ENCODE results near the gene MMP24. TPM values are rescaled to one million over a fixed set of nuclear protein-coding genes. Genes with fewer than 3 reads are reported as not detected.

The MMP24 gene
- total RNA-seq, 1 experiment from 2014 or later, result 0.91 TPM

GRCh38 chr20:35279040-35279439 lies 52.5 kb downstream of the MMP24 start:
- POLR2A ChIA-PET (ENCODE audit: unreplicated experiment), result interaction anchor here (1.2 kb wide), 1 partner anchor 27 kb away, joined by 5 read pairs; no protein-coding TSS in a partner anchor
- CTCF ChIA-PET, result interaction anchor here (0.5 kb wide), 1 partner anchor 160 kb away, joined by 7 read pairs; no protein-coding TSS in a partner anchor
- H3K9ac ChIP-seq (ENCODE audit: low read length), result no peak overlapping the region
- ATAC-seq (no peak), DNase-seq (no peak)
- peaks cover 7% of the 10 kb centered on the region; the same call in 1 of the 2 replicates for H4K20me1 ChIP-seq (ENCODE audit: low read length)
- BruUV-seq (replicated peaks), result no TSS peak
- H3K4me3 ChIP-seq (ENCODE audit: low read length), result no peak overlapping the region
- H3K4me1 ChIP-seq (ENCODE audit: insufficient read depth, low read length), result peaks cover 20% of the 10 kb centered on the region
- TF ChIP-seq EZH2 (IDR thresholded peaks at IDR 0.05; ENCODE audit: low read length, unreplicated experiment) (no peak), EZH2phosphoT487 (IDR thresholded peaks at IDR 0.05; ENCODE audit: borderline replicate concordance, low read length) (no peak), CTCF (conservative IDR thresholded peaks at IDR 0.05; ENCODE audit: low read depth, low read length) (no peak)
- no peak overlapping the region for H3K4me2 ChIP-seq (ENCODE audit: low read length)
- no peak overlapping the region for H3K27ac ChIP-seq (ENCODE audit: low read length)
- peaks cover 20% of the 10 kb centered on the region for H3F3A ChIP-seq (ENCODE audit: low read length, unreplicated experiment)
- intact Hi-C loops (cut with micrococcal nuclease), result no loop called here
- no peak overlapping the region for H2AFZ ChIP-seq (ENCODE audit: low read length)
- H3K9me3 ChIP-seq (ENCODE audit: low read length), result no peaks in the 10 kb centered on the region
- peaks cover 41% of the 10 kb centered on the region for H3K36me3 ChIP-seq (ENCODE audit: low read depth, low read length)
- no peaks in the 10 kb centered on the region for H3K27me3 ChIP-seq (ENCODE audit: low read length)
- H3K9me2 ChIP-seq (replicated peaks; ENCODE audit: low read length), result no peaks in the 10 kb centered on the region
- H3K79me2 ChIP-seq (ENCODE audit: low read length), result peaks cover 48% of the 10 kb centered on the region

GRCh38 chr20:35279533-35280174 lies 53.2 kb downstream of the MMP24 start:
- Histone ChIP-seq H3K4me2 (ENCODE audit: low read length) (no peak overlapping the region), H3K27ac (ENCODE audit: low read length) (no peak overlapping the region), H3K79me2 (ENCODE audit: low read length) (peaks cover 54% of the 10 kb centered on the region), H3F3A (ENCODE audit: low read length, unreplicated experiment) (peaks cover 20% of the 10 kb centered on the region), H3K9me3 (ENCODE audit: low read length) (no peaks in the 10 kb centered on the region), H2AFZ (ENCODE audit: low read length) (no peak overlapping the region), H3K36me3 (ENCODE audit: low read depth, low read length) (peaks cover 41% of the 10 kb centered on the region), H3K4me1 (ENCODE audit: insufficient read depth, low read length) (peaks cover 20% of the 10 kb centered on the region), H3K4me3 (ENCODE audit: low read length) (no peak overlapping the region), H3K9ac (ENCODE audit: low read length) (no peak overlapping the region), H3K9me2 (replicated peaks; ENCODE audit: low read length) (no peaks in the 10 kb centered on the region), H4K20me1 (ENCODE audit: low read length) (peaks cover 7% of the 10 kb centered on the region; the same call in 1 of the 2 replicates), H3K27me3 (ENCODE audit: low read length) (no peaks in the 10 kb centered on the region)
- ChIA-PET POLR2A (ENCODE audit: unreplicated experiment) (interaction anchor here (1.2 kb wide), 1 partner anchor 26 kb away, joined by 5 read pairs; no protein-coding TSS in a partner anchor), CTCF (interaction anchor here (0.5 kb wide), 1 partner anchor 160 kb away, joined by 7 read pairs; no protein-coding TSS in a partner anchor)
- ATAC-seq, result no peak
- intact Hi-C loops (cut with micrococcal nuclease), result no loop called here
- TF ChIP-seq EZH2phosphoT487 (IDR thresholded peaks at IDR 0.05; ENCODE audit: borderline replicate concordance, low read length), result no peak
- TF ChIP-seq EZH2 (IDR thresholded peaks at IDR 0.05; ENCODE audit: low read length, unreplicated experiment), result no peak
- no peak for TF ChIP-seq CTCF (conservative IDR thresholded peaks at IDR 0.05; ENCODE audit: low read depth, low read length)
- BruUV-seq (replicated peaks), result no TSS peak
- DNase-seq, result no peak

GRCh38 chr20:35280523-35280922 lies 54.0 kb downstream of the MMP24 start:
- H3K9me3 ChIP-seq (ENCODE audit: low read length), result no peaks in the 10 kb centered on the region
- intact Hi-C loops (cut with micrococcal nuclease), result no loop called here
- H3K27ac ChIP-seq (ENCODE audit: low read length), result no peak overlapping the region
- ATAC-seq (no peak), DNase-seq (no peak)
- H3K4me3 ChIP-seq (ENCODE audit: low read length), result no peak overlapping the region
- peaks cover 54% of the 10 kb centered on the region for H3K79me2 ChIP-seq (ENCODE audit: low read length)
- H4K20me1 ChIP-seq (ENCODE audit: low read length), result peaks cover 7% of the 10 kb centered on the region; the same call in 1 of the 2 replicates
- ChIA-PET CTCF (no interaction called here), POLR2A (ENCODE audit: unreplicated experiment) (no interaction called here)
- BruUV-seq (replicated peaks), result no TSS peak
- no peak overlapping the region for H3K4me2 ChIP-seq (ENCODE audit: low read length)
- no peak overlapping the region for H2AFZ ChIP-seq (ENCODE audit: low read length)
- no peaks in the 10 kb centered on the region for H3K27me3 ChIP-seq (ENCODE audit: low read length)
- H3F3A ChIP-seq (ENCODE audit: low read length, unreplicated experiment), result peaks cover 20% of the 10 kb centered on the region
- no peak for TF ChIP-seq EZH2 (IDR thresholded peaks at IDR 0.05; ENCODE audit: low read length, unreplicated experiment)
- TF ChIP-seq EZH2phosphoT487 (IDR thresholded peaks at IDR 0.05; ENCODE audit: borderline replicate concordance, low read length), result no peak
- no peak for TF ChIP-seq CTCF (conservative IDR thresholded peaks at IDR 0.05; ENCODE audit: low read depth, low read length)
- H3K9me2 ChIP-seq (replicated peaks; ENCODE audit: low read length), result no peaks in the 10 kb centered on the region
- peaks cover 41% of the 10 kb centered on the region for H3K36me3 ChIP-seq (ENCODE audit: low read depth, low read length)
- H3K9ac ChIP-seq (ENCODE audit: low read length), result no peak overlapping the region
- H3K4me1 ChIP-seq (ENCODE audit: insufficient read depth, low read length), result peaks cover 27% of the 10 kb centered on the region

Measured in PC-3 (cell line).